ENCODE data around the gene RBM5.

Gene RBM5

GRCh38 chr3:50122661-50123391 lies 34.1 kb downstream of the RBM5 start:
- peaks cover 14% of the 10 kb centered on the region for H3K4me1 ChIP-seq (ENCODE audit: insufficient read depth, poor library complexity, severe bottlenecking)
- no peak for TF ChIP-seq CTCF (IDR thresholded peaks at IDR 0.05; ENCODE audit: poor library complexity, severe bottlenecking)
- no peak overlapping the region for H3K27ac ChIP-seq (ENCODE audit: poor library complexity, severe bottlenecking)
- peaks cover 13% of the 10 kb centered on the region for H3K36me3 ChIP-seq (ENCODE audit: low read depth)
- DNase-seq (ENCODE audit: low spot score), result no peak
- H3K4me3 ChIP-seq (ENCODE audit: severe bottlenecking), result no peak overlapping the region
- no peak for ATAC-seq (ENCODE audit: low read depth)
- H3K9me3 ChIP-seq (ENCODE audit: severe bottlenecking), result no peaks in the 10 kb centered on the region
- H3K27me3 ChIP-seq (ENCODE audit: insufficient read depth, poor library complexity, severe bottlenecking), result no peaks in the 10 kb centered on the region

- Histone ChIP-seq H3K4me3 (ENCODE audit: severe bottlenecking) (no peak overlapping the region), H3K27ac (ENCODE audit: poor library complexity, severe bottlenecking) (peak overlapping the region; percentile 31), H3K4me1 (ENCODE audit: insufficient read depth, poor library complexity, severe bottlenecking) (peaks cover 14% of the 10 kb centered on the region), H3K9me3 (ENCODE audit: severe bottlenecking) (no peaks in the 10 kb centered on the region), H3K27me3 (ENCODE audit: insufficient read depth, poor library complexity, severe bottlenecking) (no peaks in the 10 kb centered on the region), H3K36me3 (ENCODE audit: low read depth) (peaks cover 6% of the 10 kb centered on the region)
- no peak for TF ChIP-seq CTCF (IDR thresholded peaks at IDR 0.05; ENCODE audit: poor library complexity, severe bottlenecking)
- DNase-seq (ENCODE audit: low spot score) (no peak), ATAC-seq (ENCODE audit: low read depth) (peak; percentile 4; the same call in 1 of the 3 replicates)
Measured at GRCh38 chr3:50123394-50124051, 34.8 kb downstream of the RBM5 start.

GRCh38 chr3:50124052-50124799 lies 35.5 kb downstream of the RBM5 start:
- TF ChIP-seq CTCF (IDR thresholded peaks at IDR 0.05; ENCODE audit: poor library complexity, severe bottlenecking), result no peak
- Histone ChIP-seq H3K27ac (ENCODE audit: poor library complexity, severe bottlenecking) (peak overlapping the region; percentile 31), H3K4me3 (ENCODE audit: severe bottlenecking) (no peak overlapping the region), H3K9me3 (ENCODE audit: severe bottlenecking) (no peaks in the 10 kb centered on the region), H3K4me1 (ENCODE audit: insufficient read depth, poor library complexity, severe bottlenecking) (peaks cover 14% of the 10 kb centered on the region), H3K36me3 (ENCODE audit: low read depth) (no peaks in the 10 kb centered on the region), H3K27me3 (ENCODE audit: insufficient read depth, poor library complexity, severe bottlenecking) (no peaks in the 10 kb centered on the region)
- DNase-seq (ENCODE audit: low spot score) (no peak), ATAC-seq (ENCODE audit: low read depth) (peak; percentile 19; the same call in 1 of the 3 replicates)

- no peaks in the 10 kb centered on the region for H3K27me3 ChIP-seq (ENCODE audit: insufficient read depth, poor library complexity, severe bottlenecking)
- H3K4me1 ChIP-seq (ENCODE audit: insufficient read depth, poor library complexity, severe bottlenecking), result peaks cover 14% of the 10 kb centered on the region
- H3K27ac ChIP-seq (ENCODE audit: poor library complexity, severe bottlenecking), result peak overlapping the region; percentile 31
- ATAC-seq (ENCODE audit: low read depth) (no peak), DNase-seq (ENCODE audit: low spot score) (no peak)
- no peaks in the 10 kb centered on the region for H3K9me3 ChIP-seq (ENCODE audit: severe bottlenecking)
- TF ChIP-seq CTCF (IDR thresholded peaks at IDR 0.05; ENCODE audit: poor library complexity, severe bottlenecking), result no peak
- H3K36me3 ChIP-seq (ENCODE audit: low read depth), result no peaks in the 10 kb centered on the region
- H3K4me3 ChIP-seq (ENCODE audit: severe bottlenecking), result no peak overlapping the region
Measured at GRCh38 chr3:50124800-50125178, 36.1 kb downstream of the RBM5 start.
